Measurements from ENCODE around the gene PSD4. TPM values are rescaled to one million over a fixed set of nuclear protein-coding genes. Genes with fewer than 3 reads are reported as not detected.

PSD4 gene
- polyA plus RNA-seq, 2 of the 4 experiments (the other 2 are of a cell fraction), result 5.4 to 21.6 TPM

GRCh38 chr2:113178069-113178746 lies 4.4 kb downstream of the PSD4 start:
- Histone ChIP-seq H3K4me2 (no peak overlapping the region), H3K4me1 (no peaks in the 10 kb centered on the region), H3K4me3 (no peak overlapping the region), H3K27ac (no peak overlapping the region), H3K9me3 (no peaks in the 10 kb centered on the region)
- ChIA-PET POLR2A (no interaction called here), CTCF (no interaction called here)
- 79% methylated on average over 11 of the region's 11 CpGs for WGBS (ENCODE audit: missing lambda C conversion rate)
- ATAC-seq, result no peak
- FAIRE-seq, result no peak
- no peak for TF ChIP-seq ESRRA (IDR thresholded peaks at IDR 0.05; ENCODE audit: borderline replicate concordance, low read length)
- TF ChIP-seq CBX8 (IDR thresholded peaks at IDR 0.05), result no peak
- TF ChIP-seq NR3C1 (IDR thresholded peaks at IDR 0.05), result no peak
- TF ChIP-seq ZC3H11A (IDR thresholded peaks at IDR 0.05), result no peak
- no peak for TF ChIP-seq EHF (CRISPR knock-in tag; IDR thresholded peaks at IDR 0.05)
- no peak for TF ChIP-seq CTCF (IDR thresholded peaks at IDR 0.05)
- TF ChIP-seq REST (IDR thresholded peaks at IDR 0.05), result no peak
- TF ChIP-seq JUNB (IDR thresholded peaks at IDR 0.05), result no peak
- no peak for TF ChIP-seq RNF2 (IDR thresholded peaks at IDR 0.05; ENCODE audit: borderline replicate concordance, low read depth)
- TF ChIP-seq HOXB13 (CRISPR knock-in tag; IDR thresholded peaks at IDR 0.05; ENCODE audit: low read depth), result no peak
- TF ChIP-seq POLR2A (IDR thresholded peaks at IDR 0.05; ENCODE audit: low read length), result no peak
- DNase-seq (ENCODE audit: low read depth in 1 of 2, low spot score in 1 of 2), result no peak

- Histone ChIP-seq H3K4me3 (no peak overlapping the region), H3K27ac (no peak overlapping the region), H3K9me3 (no peaks in the 10 kb centered on the region), H3K4me2 (no peak overlapping the region), H3K4me1 (no peaks in the 10 kb centered on the region)
- FAIRE-seq (no peak), ATAC-seq (no peak), DNase-seq (ENCODE audit: low read depth in 1 of 2, low spot score in 1 of 2) (no peak)
- whole genome bisulfite sequencing (ENCODE audit: missing lambda C conversion rate), result 52% methylated on average over 4 of the region's 4 CpGs
- no peak for TF ChIP-seq KDM1A (IDR thresholded peaks at IDR 0.05; ENCODE audit: low read depth)
- TF ChIP-seq CBX8 (IDR thresholded peaks at IDR 0.05), result no peak
- no peak for TF ChIP-seq FOSB (CRISPR knock-in tag; IDR thresholded peaks at IDR 0.05)
- TF ChIP-seq RNF2 (IDR thresholded peaks at IDR 0.05; ENCODE audit: borderline replicate concordance, low read depth), result no peak
- no peak for TF ChIP-seq ZC3H11A (IDR thresholded peaks at IDR 0.05)
- TF ChIP-seq POLR2AphosphoS2 (conservative IDR thresholded peaks at IDR 0.05; ENCODE audit: low read length), result no peak
- TF ChIP-seq ZFP36 (IDR thresholded peaks at IDR 0.05; ENCODE audit: borderline replicate concordance, partially characterized antibody), result no peak
- no peak for TF ChIP-seq HMGXB4 (CRISPR knock-in tag; IDR thresholded peaks at IDR 0.05; ENCODE audit: borderline replicate concordance)
- no peak for TF ChIP-seq HEYL (CRISPR knock-in tag; IDR thresholded peaks at IDR 0.05)
- TF ChIP-seq CHD4 (IDR thresholded peaks at IDR 0.05; ENCODE audit: borderline replicate concordance), result no peak
- TF ChIP-seq POLR2A (IDR thresholded peaks at IDR 0.05; ENCODE audit: low read length), result no peak
- TF ChIP-seq ZNF302 (CRISPR knock-in tag; IDR thresholded peaks at IDR 0.05), result no peak
- POLR2A ChIA-PET, result no interaction called here
- CTCF ChIA-PET, result no interaction called here
Measured at GRCh38 chr2:113178891-113179290, 5.1 kb downstream of the PSD4 start.

Data from A549 (cell line).